DMS153 treated with DMSO at 0.1 percent for 48 hours (cell line): ENCODE measurements around the gene SETDB1.
A peak's percentile ranks its signal among the peaks of the same experiment; 100 is the strongest.
"Not testable (repeated sequence)": the region's sequence is repeated elsewhere in the genome, so short reads cannot be mapped to it uniquely, and the experiment has no call there.

ENCODE experiments used
- DNase-seq: peaks from one replicate; lab custom pipeline; 2025; ENCODE audit not compliant: unreplicated experiment; lab: John Stamatoyannopoulos, UW

The SETDB1 gene

GRCh38 chr1:150926097-150926741, at the start of gene SETDB1:
Gene SETDB1 (plus strand): TSS chr1:150926363. CDS start chr1:150927715, 1,352 bp downstream.
- peak; percentile 100 for DNase-seq

- not testable (repeated sequence) for DNase-seq
Observed at GRCh38 chr1:150878931-150879330, 47.2 kb upstream of the SETDB1 start.

GRCh38 chr1:150881331-150882070, 44.7 kb upstream of the SETDB1 start:
- DNase-seq, result no peak

GRCh38 chr1:150883121-150883520, 43.0 kb upstream of the SETDB1 start:
- DNase-seq, result not testable (repeated sequence)

GRCh38 chr1:150887018-150887417, 39.1 kb upstream of the SETDB1 start, which contains the start of gene CTXND2:
Gene CTXND2 (plus strand): TSS chr1:150887136. CDS start chr1:150912315, 25,179 bp downstream.
- DNase-seq, result no peak

GRCh38 chr1:150888727-150889126, 37.4 kb upstream of the SETDB1 start:
- no peak for DNase-seq

GRCh38 chr1:150890033-150890416, 36.1 kb upstream of the SETDB1 start:
- no peak for DNase-seq

GRCh38 chr1:150893336-150893913, 32.7 kb upstream of the SETDB1 start:
- DNase-seq, result no peak

- DNase-seq, result no peak
Observed at GRCh38 chr1:150895618-150896017, 30.5 kb upstream of the SETDB1 start.

- not testable (repeated sequence) for DNase-seq
Observed at GRCh38 chr1:150899795-150900194, 26.4 kb upstream of the SETDB1 start.

- DNase-seq, result no peak
Observed at GRCh38 chr1:150902346-150902745, 23.8 kb upstream of the SETDB1 start.

GRCh38 chr1:150902751-150903150, 23.4 kb upstream of the SETDB1 start:
- DNase-seq, result no peak

GRCh38 chr1:150905301-150905700, 20.9 kb upstream of the SETDB1 start:
- DNase-seq, result no peak

GRCh38 chr1:150906329-150906728, 19.8 kb upstream of the SETDB1 start:
- no peak for DNase-seq

GRCh38 chr1:150906813-150907212, 19.4 kb upstream of the SETDB1 start:
- DNase-seq, result no peak

- no peak for DNase-seq
Observed at GRCh38 chr1:150909585-150910180, 16.5 kb upstream of the SETDB1 start.

GRCh38 chr1:150912623-150913022, 13.5 kb upstream of the SETDB1 start:
- no peak for DNase-seq

- DNase-seq, result no peak
Observed at GRCh38 chr1:150917387-150917786, 8.8 kb upstream of the SETDB1 start.

- peak; percentile 80 for DNase-seq
Observed at GRCh38 chr1:150922519-150922975, 3.6 kb upstream of the SETDB1 start.

- no peak for DNase-seq
Observed at GRCh38 chr1:150925080-150925479, 1.1 kb upstream of the SETDB1 start.

GRCh38 chr1:150927624-150928023, 1.5 kb downstream of the SETDB1 start:
- DNase-seq, result no peak

- DNase-seq, result no peak
Observed at GRCh38 chr1:150928286-150928685, 2.1 kb downstream of the SETDB1 start.
